Measurements from ENCODE around the gene CDC5L.

Gene CDC5L

GRCh38 chr6:44477293-44477894 is 89.9 kb downstream of the CDC5L start:
- no peak for DNase-seq

GRCh38 chr6:44478158-44478557 is 90.7 kb downstream of the CDC5L start:
- no peak for DNase-seq

- DNase-seq = no peak
Measured at GRCh38 chr6:44478591-44479254, 91.2 kb downstream of the CDC5L start.

- peak in 1 of 2 experiments; percentile 10 for DNase-seq
Measured at GRCh38 chr6:44480097-44480541, 92.6 kb downstream of the CDC5L start.

- DNase-seq = no peak
Measured at GRCh38 chr6:44481056-44481455, 93.5 kb downstream of the CDC5L start.

GRCh38 chr6:44481760-44482159 is 94.3 kb downstream of the CDC5L start:
- no peak for DNase-seq

GRCh38 chr6:44485601-44486401 is 98.3 kb downstream of the CDC5L start:
- no peak for DNase-seq

- DNase-seq = no peak
Measured at GRCh38 chr6:44487002-44487401, 99.5 kb downstream of the CDC5L start.

- DNase-seq = no peak
Measured at GRCh38 chr6:44487586-44487985, 100.1 kb downstream of the CDC5L start.

- no peak for DNase-seq
Measured at GRCh38 chr6:44489910-44490604, 102.6 kb downstream of the CDC5L start.

- DNase-seq = no peak
Measured at GRCh38 chr6:44493132-44493531, 105.6 kb downstream of the CDC5L start.

GRCh38 chr6:44493593-44493992 is 106.1 kb downstream of the CDC5L start:
- no peak for DNase-seq

GRCh38 chr6:44494011-44494501 is 106.5 kb downstream of the CDC5L start:
- DNase-seq = no peak

- DNase-seq = no peak
Measured at GRCh38 chr6:44495036-44495901, 107.8 kb downstream of the CDC5L start.

- DNase-seq = no peak
Measured at GRCh38 chr6:44496665-44497369, 109.3 kb downstream of the CDC5L start.

- DNase-seq = no peak
Measured at GRCh38 chr6:44497807-44498206, 110.3 kb downstream of the CDC5L start.

GRCh38 chr6:44498436-44498835 is 110.9 kb downstream of the CDC5L start:
- DNase-seq = no peak

GRCh38 chr6:44499609-44500008 is 112.1 kb downstream of the CDC5L start:
- DNase-seq = no peak

Measured in NCI-H524 (cell line).